K562 (cell line): ENCODE data around the gene CMIP. TPM values are rescaled to one million over a fixed set of nuclear protein-coding genes. Genes with fewer than 3 reads are reported as not detected.

ENCODE experiments used
- ATAC-seq: fragments of 200-7000 bp; cut with Tn5 transposase; 3 replicates; pipeline ENCODE4 v1.9.1; 2020; ENCODE audit warnings: moderate library complexity
- BruUV-seq: library from RNA; stranded (reverse); fragments of 400-500 nt; replicated peaks from 2 replicates; lab custom pipeline; 2021; lab: Mats Ljungman, UMichigan
- CTCF ChIA-PET: fragments of 300-600 bp; formaldehyde crosslinking; extraction: SDS; loops from one replicate; lab custom pipeline; 2021; ENCODE audit warnings: low intra/inter-chr PET ratio; lab: Yijun Ruan, JAX
- POLR2A ChIA-PET: fragments of 300-600, 350-650 bp; sonication (Branson Sonifier 250); formaldehyde crosslinking; extraction: SDS; loops from one replicate; lab custom pipeline; 2021; ENCODE audit warnings: antibody characterized with exemption, inconsistent platforms; lab: Yijun Ruan, JAX
- DNase-seq, 4 experiments: peaks; one replicate each; pipeline versions ENCODE4 v3.0.0 to v3.0.0-alpha.2; 2011 to 2018; ENCODE audit warnings: low spot score in 3 of 4, mixed read lengths in 3 of 4; ENCODE audit errors: extremely low read depth in 1 of 4
- FAIRE-seq: peaks from 2 replicates; lab custom pipeline; 2011; peaks lifted over from hg19 to GRCh38; lab: Jason Lieb, UNC
- H2AFZ ChIP-seq: 2 replicates; pipeline ENCODE4 v1.6.0; 2011; ENCODE audit warnings: low read depth, low read length, control low read depth, inconsistent platforms
- H3K27ac ChIP-seq: fragments of 200-600 bp; 3 replicates; pipeline ENCODE4 v1.8.0; 2011; ENCODE audit warnings: low read depth, mild to moderate bottlenecking, control low read depth, inconsistent platforms, low read length, moderate library complexity, mixed read lengths; ENCODE audit errors: extremely low read depth
- H3K27me3 ChIP-seq, 2 experiments: fragments of 300-600 bp in 1 of 2; 2 replicates in 1 of 2; 3 replicates in 1 of 2; pipeline versions ENCODE4 v1.6.0 to v1.8.0; 2011; ENCODE audit warnings: inconsistent platforms in 2 of 2, low read length in 2 of 2, mild to moderate bottlenecking in 1 of 2, mixed read lengths in 1 of 2, moderate library complexity in 1 of 2; ENCODE audit not compliant: control insufficient read depth in 2 of 2, insufficient read depth in 2 of 2
- H3K36me3 ChIP-seq: fragments of 300-600 bp; 3 replicates; pipeline ENCODE4 v1.8.0; 2011; ENCODE audit warnings: mild to moderate bottlenecking, low read length, inconsistent platforms; ENCODE audit not compliant: control insufficient read depth, insufficient read depth
- H3K4me1 ChIP-seq, 2 experiments: fragments of 200-600 bp in 1 of 2; replicated peaks in 1 of 2; 2 replicates in 1 of 2; 3 replicates in 1 of 2; pipeline versions ENCODE4 v1.5.1 to v1.8.0; 2011; ENCODE audit warnings: inconsistent platforms in 2 of 2, low read length in 2 of 2, mild to moderate bottlenecking in 1 of 2, mixed read lengths in 1 of 2, moderate library complexity in 1 of 2; ENCODE audit not compliant: control insufficient read depth in 2 of 2, insufficient read depth in 2 of 2
- H3K4me2 ChIP-seq: 2 replicates; pipeline ENCODE4 v1.6.1; 2011; ENCODE audit warnings: low read length, control low read depth, inconsistent platforms, mixed read lengths; ENCODE audit not compliant: insufficient read depth
- H3K4me3 ChIP-seq: fragments of 200-600 bp; sonication (generic), shearing (Covaris generic); 2 replicates; pipeline ENCODE4 v1.5.1; 2016; ENCODE audit warnings: control low read depth, inconsistent platforms
- H3K79me2 ChIP-seq: fragments of 200-600 bp; 3 replicates; pipeline ENCODE4 v1.8.0; 2011; ENCODE audit warnings: low read length, inconsistent platforms; ENCODE audit not compliant: control insufficient read depth, insufficient read depth
- H3K9ac ChIP-seq, 2 experiments: 2 replicates each; pipeline versions ENCODE4 v1.6.0 to v1.6.1; 2011; ENCODE audit warnings: low read depth in 2 of 2, low read length in 2 of 2, control low read depth in 1 of 2, inconsistent platforms in 1 of 2, mild to moderate bottlenecking in 1 of 2, mixed read lengths in 1 of 2; ENCODE audit not compliant: insufficient read depth in 1 of 2
- H3K9me1 ChIP-seq: one replicate; pipeline ENCODE4 v1.6.0; 2011; ENCODE audit warnings: inconsistent platforms, mild to moderate bottlenecking, low read length, moderate library complexity; ENCODE audit not compliant: control insufficient read depth, insufficient read depth
- H3K9me3 ChIP-seq: replicated peaks from 2 replicates; pipeline ENCODE4 v1.5.1; 2011; ENCODE audit warnings: low read depth, low read length, inconsistent platforms; ENCODE audit not compliant: control insufficient read depth, insufficient read depth
- H4K20me1 ChIP-seq: replicated peaks from 2 replicates; pipeline ENCODE4 v1.6.1; 2011; ENCODE audit warnings: low read length, inconsistent platforms, mixed read lengths; ENCODE audit not compliant: control insufficient read depth, insufficient read depth
- ARNT ChIP-seq, 2 experiments: fragments of 450-650 bp; IDR thresholded peaks; 2 replicates each; pipeline ENCODE4 v1.6.1; 2016; ENCODE audit warnings: mild to moderate bottlenecking in 1 of 2
- BCL6 ChIP-seq: fragments of 250-450 bp; sonication (Bioruptor Pico); IDR thresholded peaks from 2 replicates; pipeline ENCODE4 v1.4.0; 2020
- CBFA2T2 ChIP-seq: fragments of 450-650 bp; conservative IDR thresholded peaks from 2 replicates; pipeline ENCODE4 v1.6.1; 2017; ENCODE audit warnings: mild to moderate bottlenecking
- CTBP1 ChIP-seq: fragments of 450-650 bp; IDR thresholded peaks from 2 replicates; pipeline ENCODE4 v1.6.1; 2016; ENCODE audit warnings: borderline replicate concordance
- LEF1 ChIP-seq: fragments of 450-650 bp; IDR thresholded peaks from 2 replicates; pipeline ENCODE4 v1.6.1; 2016; ENCODE audit warnings: mild to moderate bottlenecking
- MED1 ChIP-seq: sonication (generic); formaldehyde crosslinking; IDR thresholded peaks from 2 replicates; pipeline ENCODE4 v1.8.1; 2023; ENCODE audit warnings: missing genetic modification reagents, borderline replicate concordance
- MEIS2 ChIP-seq: fragments of 450-650 bp; IDR thresholded peaks from 2 replicates; pipeline ENCODE4 v1.6.1; 2014; ENCODE audit warnings: mild to moderate bottlenecking; ENCODE audit not compliant: partially characterized antibody
- NEUROD1 ChIP-seq: fragments of 150-350 bp; IDR thresholded peaks from 2 replicates; pipeline ENCODE4 v1.6.1; 2014; ENCODE audit warnings: borderline replicate concordance, low read length, low read depth; ENCODE audit not compliant: partially characterized antibody
- PKNOX1 ChIP-seq: fragments of 450-650 bp; IDR thresholded peaks from 2 replicates; pipeline ENCODE4 v1.6.1; 2016
- TFAP4 ChIP-seq: sonication (generic); formaldehyde crosslinking; IDR thresholded peaks from 2 replicates; pipeline ENCODE4 v1.8.0; 2022; ENCODE audit warnings: missing genetic modification reagents, mild to moderate bottlenecking, moderate library complexity, borderline replicate concordance
- ZKSCAN8 ChIP-seq: fragments of 200-800 bp; sonication (Bioruptor generic); IDR thresholded peaks from 2 replicates; pipeline ENCODE4 v1.6.1; 2016; ENCODE audit warnings: missing genetic modification characterization, missing compliant biosample characterization
- ZNF311 ChIP-seq: fragments of 250-450 bp; sonication (Bioruptor Pico); IDR thresholded peaks from 2 replicates; pipeline ENCODE4 v1.4.0; 2020; ENCODE audit warnings: mild to moderate bottlenecking, moderate library complexity
- ZNF511 ChIP-seq: sonication (generic); formaldehyde crosslinking; IDR thresholded peaks from 2 replicates; pipeline ENCODE4 v1.8.0; 2022; ENCODE audit warnings: mild to moderate bottlenecking, missing genetic modification reagents
- WGBS: fragments of 100-300 bp; shearing (Covaris generic); methylation state at CpG from one replicate; pipeline ENCODE4 v1.1.6; 2016; ENCODE audit warnings: low coverage, mixed read lengths; ENCODE audit not compliant: insufficient coverage; ENCODE audit errors: missing lambda C conversion rate; 5-methylcytosine and 5-hydroxymethylcytosine counted together
- in situ Hi-C: fragments of 300-500 bp; cut with MboI; formaldehyde crosslinking; loops from 4 replicates; pipeline ENCODE4 v1.15.0; 2018; ENCODE audit warnings: inconsistent platforms, mixed read lengths
- intact Hi-C: fragments of 100-400 bp; cut with micrococcal nuclease; formaldehyde crosslinking; loops from 2 replicates; pipeline ENCODE4 v1.14.2; 2022
- polyA plus RNA-seq, 8 experiments: library from polyadenylated mRNA; depleted of rRNA in 4 of 8; stranded (reverse) in 5 of 8; unstranded in 3 of 8; fragments of >200 nt; fragmentation: Nextera tagmentation in 2 of 8; fragmentation: Illumina TruSeq in 1 of 8; extraction: Ambion mirVana in 2 of 8; extraction: Trizol in 1 of 8; gene quantifications; 2 replicates each; pipeline versions ENCODE4 v1.2.1 to v1.2.3, GENCODE V29; 2011 to 2014; ENCODE audit warnings: inconsistent platforms in 1 of 8, missing spikeins in 1 of 8
- total RNA-seq, 7 experiments: library from RNA; depleted of rRNA in 6 of 7; stranded (reverse); fragments of >200 nt in 6 of 7; fragmentation: Illumina TruSeq in 2 of 7; extraction: Trizol in 2 of 7; gene quantifications; 2 replicates each; pipeline versions ENCODE4 v1.2.1 to v1.2.3, GENCODE V29; 2011 to 2021; ENCODE audit warnings: low replicate concordance in 1 of 7
- TF ChIP-seq, protein P1 (sequence below): fragments of 450-650 bp; conservative IDR thresholded peaks from 2 replicates; pipeline ENCODE4 v1.6.1; 2016; ENCODE audit warnings: missing genetic modification characterization, low read depth, mild to moderate bottlenecking, missing compliant biosample characterization, moderate library complexity

The CMIP gene
- total and polyA plus RNA-seq, 9 of the 15 experiments (the other 6 are each of a cell fraction or from before 2014, with no cell fraction given), result 0.94 to 82.5 (median 10.3) TPM

DNA sequence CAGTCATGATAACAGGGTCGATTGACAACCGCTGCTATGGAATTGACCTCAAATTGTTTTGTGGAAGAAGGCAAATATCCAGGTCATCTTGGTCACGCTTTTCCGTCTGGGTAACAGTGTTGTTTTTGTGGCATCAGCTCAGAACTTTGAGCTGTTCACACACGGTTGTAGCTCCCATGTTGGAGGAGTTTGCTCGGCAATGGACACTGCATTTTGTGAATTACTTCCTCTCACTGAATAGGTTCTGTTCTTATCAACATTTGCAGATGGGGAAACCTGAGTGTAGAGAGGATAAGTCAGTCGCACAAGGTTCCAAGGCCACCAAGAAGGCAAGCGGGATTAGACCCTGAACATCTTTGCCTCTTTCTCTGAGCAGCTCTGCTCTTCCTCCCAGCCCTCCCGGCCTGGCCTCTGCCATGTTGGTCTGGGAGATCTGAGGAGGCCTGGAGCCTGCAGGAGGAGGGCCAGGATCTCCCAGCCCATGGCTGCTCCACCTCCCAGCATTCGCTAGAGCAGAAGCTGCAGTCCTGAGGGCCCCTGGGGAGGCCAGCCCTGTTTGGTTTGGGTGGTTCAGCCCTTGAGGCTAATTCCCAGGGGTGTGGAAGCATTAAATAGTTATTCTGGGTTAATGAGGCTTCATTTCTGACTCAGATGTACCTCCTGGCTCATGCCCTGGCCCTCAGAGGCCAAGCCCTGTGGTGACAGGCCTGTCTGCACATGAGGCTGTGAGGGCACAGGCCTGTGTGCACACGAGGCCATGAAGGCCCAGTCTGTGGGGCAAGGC lies 180.3 kb downstream of the CMIP start:
- Histone ChIP-seq H3K9me3 (no peaks in the 10 kb centered on the region), H2AFZ (peak overlapping the region; percentile 73), H4K20me1 (no peaks in the 10 kb centered on the region), H3K27me3 (no peaks in the 10 kb centered on the region), H3K4me3 (no peak overlapping the region), H3K4me2 (peak overlapping the region; percentile 75), H3K36me3 (peaks cover 27% of the 10 kb centered on the region; the same call in 2 of the 3 replicates), H3K4me1 (peaks cover 40 to 43% of the 10 kb centered on the region in 2 experiments), H3K9ac (peak overlapping the region; percentile 57 to 75), H3K9me1 (no peaks in the 10 kb centered on the region), H3K79me2 (peaks cover 26% of the 10 kb centered on the region), H3K27ac (peak overlapping the region; percentile 88)
- no TSS peak for BruUV-seq
- ATAC-seq (peak; percentile 90), DNase-seq (peak; percentile 74 to 94 (median 82)), FAIRE-seq (peak; percentile 98)
- CTCF ChIA-PET, result interaction anchor here (1.1 to 2.9 kb wide), 3 partner anchors 9 to 98 kb away, joined by 3 to 42 read pairs (median 32); no protein-coding TSS in a partner anchor
- 5% methylated on average over 11 of the region's 11 CpGs for WGBS
- POLR2A ChIA-PET, result interaction anchor here (0.6 to 1.6 kb wide), 11 partner anchors 9 to 128 kb away, joined by 3 to 14 read pairs (median 3); no protein-coding TSS in a partner anchor
- in situ Hi-C loops, result loop anchor here (5.0 kb wide), 1 partner anchor 72 kb away; no protein-coding TSS in a partner anchor
- intact Hi-C loops, result no loop called here
- TF ChIP-seq ZNF311 (peak; percentile 58; the same call in 1 of the 2 replicates), CBFA2T2 (peak; percentile 95), LEF1 (peak; percentile 82), BCL6 (no peak), MED1 (CRISPR knock-in tag) (0 out of 2 replicates have a peak, but pooled peaks have one; percentile 27), NEUROD1 (peak; percentile 61), CTBP1 (peak; percentile 88; the same call in 1 of the 2 replicates), PKNOX1 (peak; percentile 26), ZNF511 (CRISPR knock-in tag) (peak; percentile 29; the same call in 1 of the 2 replicates), TFAP4 (peak; percentile 47; the same call in 1 of the 2 replicates), ARNT (IDR thresholded peaks at IDR 0.05) (peak in 1 of 2 experiments; percentile 72; a peak in 2 of 4 replicates), ZKSCAN8 (CRISPR knock-in tag) (peak; percentile 64; the same call in 1 of the 2 replicates), MEIS2 (peak; percentile 53)
- TF ChIP-seq, protein P1, sequence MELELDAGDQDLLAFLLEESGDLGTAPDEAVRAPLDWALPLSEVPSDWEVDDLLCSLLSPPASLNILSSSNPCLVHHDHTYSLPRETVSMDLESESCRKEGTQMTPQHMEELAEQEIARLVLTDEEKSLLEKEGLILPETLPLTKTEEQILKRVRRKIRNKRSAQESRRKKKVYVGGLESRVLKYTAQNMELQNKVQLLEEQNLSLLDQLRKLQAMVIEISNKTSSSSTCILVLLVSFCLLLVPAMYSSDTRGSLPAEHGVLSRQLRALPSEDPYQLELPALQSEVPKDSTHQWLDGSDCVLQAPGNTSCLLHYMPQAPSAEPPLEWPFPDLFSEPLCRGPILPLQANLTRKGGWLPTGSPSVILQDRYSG, result peak; percentile 72; the same call in 1 of the 2 replicates
